DND-41 (cell line): Measurements from ENCODE around the gene ZP1.

ENCODE experiments used
- ATAC-seq: fragments of 200-7000 bp; cut with Tn5 transposase; 3 replicates; pipeline ENCODE4 v1.9.1; 2021; ENCODE audit warnings: low read depth; ENCODE audit not compliant: insufficient read depth
- DNase-seq: peaks from one replicate; pipeline ENCODE4 v3.0.0-alpha.2; 2020
- H2AFZ ChIP-seq: 2 replicates; pipeline ENCODE4 v1.6.0; 2012; ENCODE audit warnings: low read depth, low read length
- H3K27ac ChIP-seq: 2 replicates; pipeline ENCODE4 v1.5.1; 2012; ENCODE audit warnings: low read length, inconsistent platforms
- H3K27me3 ChIP-seq: fragments of 200-600 bp; sonication (generic); 2 replicates; pipeline ENCODE4 v1.6.0; 2012; ENCODE audit warnings: low read length, mild to moderate bottlenecking, inconsistent platforms; ENCODE audit not compliant: insufficient read depth, poor library complexity
- H3K36me3 ChIP-seq: 2 replicates; pipeline ENCODE4 v1.5.1; 2012; ENCODE audit warnings: low read length, inconsistent platforms; ENCODE audit not compliant: insufficient read depth
- H3K4me1 ChIP-seq: 2 replicates; pipeline ENCODE4 v1.5.1; 2012; ENCODE audit warnings: mild to moderate bottlenecking, low read length; ENCODE audit not compliant: insufficient read depth
- H3K4me2 ChIP-seq: 2 replicates; pipeline ENCODE4 v1.6.0; 2012; ENCODE audit warnings: mild to moderate bottlenecking, moderate library complexity, low read length, inconsistent platforms; ENCODE audit not compliant: insufficient read depth
- H3K4me3 ChIP-seq, 2 experiments: fragments of 200-600 bp in 1 of 2; shearing (Covaris generic) in 1 of 2; 2 replicates each; pipeline ENCODE4 v1.5.1; 2012 to 2016; ENCODE audit warnings: inconsistent platforms in 2 of 2, low read length in 2 of 2, mild to moderate bottlenecking in 2 of 2, low read depth in 1 of 2, moderate library complexity in 1 of 2
- H3K79me2 ChIP-seq: 2 replicates; pipeline ENCODE4 v1.6.0; 2012; ENCODE audit warnings: low read length, inconsistent platforms; ENCODE audit not compliant: insufficient read depth
- H3K9ac ChIP-seq: 2 replicates; pipeline ENCODE4 v1.6.0; 2012; ENCODE audit warnings: low read depth, mild to moderate bottlenecking, inconsistent platforms, low read length, moderate library complexity
- H3K9me3 ChIP-seq: 2 replicates; pipeline ENCODE4 v1.5.1; 2012; ENCODE audit warnings: low read length, moderate library complexity, mild to moderate bottlenecking, inconsistent platforms; ENCODE audit not compliant: insufficient read depth, severe bottlenecking
- H4K20me1 ChIP-seq: 2 replicates; pipeline ENCODE4 v1.6.0; 2012; ENCODE audit warnings: low read length; ENCODE audit not compliant: insufficient read depth
- CTCF ChIP-seq: IDR thresholded peaks from 2 replicates; pipeline ENCODE4 v1.5.1; 2012; ENCODE audit warnings: borderline replicate concordance, low read length, moderate library complexity, mild to moderate bottlenecking; ENCODE audit not compliant: poor library complexity, severe bottlenecking; ENCODE audit errors: extremely low read depth
- EZH2 ChIP-seq: IDR thresholded peaks from 3 replicates; pipeline ENCODE4 v1.6.1; 2012; ENCODE audit warnings: borderline replicate concordance, low read depth, mild to moderate bottlenecking, moderate library complexity, low read length, inconsistent platforms; ENCODE audit not compliant: severe bottlenecking

ZP1 gene

GRCh38 chr11:60847281-60847680 lies 20.1 kb upstream of the ZP1 start:
- no peaks in the 10 kb centered on the region for H3K27me3 ChIP-seq
- no peak overlapping the region for H3K9ac ChIP-seq
- H4K20me1 ChIP-seq = peaks cover 33% of the 10 kb centered on the region
- peaks cover 46% of the 10 kb centered on the region for H3K79me2 ChIP-seq
- no peak overlapping the region for H3K4me3 ChIP-seq
- no peak for ATAC-seq
- H3K9me3 ChIP-seq = no peaks in the 10 kb centered on the region
- H3K27ac ChIP-seq = no peak overlapping the region
- peaks cover 36% of the 10 kb centered on the region for H3K4me1 ChIP-seq
- no peak for DNase-seq
- peaks cover 62% of the 10 kb centered on the region for H3K36me3 ChIP-seq
- H3K4me2 ChIP-seq = no peak overlapping the region
- TF ChIP-seq CTCF (no peak), EZH2 (no peak)
- H2AFZ ChIP-seq = no peak overlapping the region

GRCh38 chr11:60847896-60848295 lies 19.4 kb upstream of the ZP1 start:
- H4K20me1 ChIP-seq = peaks cover 33% of the 10 kb centered on the region
- H3K4me3 ChIP-seq = no peak overlapping the region
- TF ChIP-seq CTCF (no peak), EZH2 (no peak)
- no peaks in the 10 kb centered on the region for H3K27me3 ChIP-seq
- no peak for ATAC-seq
- H3K79me2 ChIP-seq = peaks cover 40% of the 10 kb centered on the region
- H3K27ac ChIP-seq = no peak overlapping the region
- H2AFZ ChIP-seq = no peak overlapping the region
- no peak for DNase-seq
- H3K9me3 ChIP-seq = no peaks in the 10 kb centered on the region
- H3K9ac ChIP-seq = no peak overlapping the region
- no peak overlapping the region for H3K4me2 ChIP-seq
- H3K36me3 ChIP-seq = peaks cover 62% of the 10 kb centered on the region
- peaks cover 35% of the 10 kb centered on the region for H3K4me1 ChIP-seq

- TF ChIP-seq EZH2 (no peak), CTCF (no peak)
- peaks cover 30% of the 10 kb centered on the region for H4K20me1 ChIP-seq
- H3K9ac ChIP-seq = no peak overlapping the region
- peaks cover 62% of the 10 kb centered on the region for H3K36me3 ChIP-seq
- H3K27me3 ChIP-seq = no peaks in the 10 kb centered on the region
- ATAC-seq (no peak), DNase-seq (no peak)
- no peak overlapping the region for H2AFZ ChIP-seq
- H3K4me2 ChIP-seq = no peak overlapping the region
- H3K27ac ChIP-seq = no peak overlapping the region
- peaks cover 32% of the 10 kb centered on the region for H3K79me2 ChIP-seq
- no peak overlapping the region for H3K4me3 ChIP-seq
- peaks cover 27% of the 10 kb centered on the region for H3K4me1 ChIP-seq
- no peaks in the 10 kb centered on the region for H3K9me3 ChIP-seq
Observed at GRCh38 chr11:60848714-60849151, 18.6 kb upstream of the ZP1 start.
